HL-60 (cell line): ENCODE data around the gene SLC4A1.

Experiments
- DNase-seq, 2 experiments: peaks; one replicate each; pipeline ENCODE4 v3.0.0-alpha.2; 2010 to 2020; ENCODE audit warnings: low read depth in 1 of 2, low spot score in 1 of 2
- H3K27ac ChIP-seq: fragments of 250-450 bp; sonication (Bioruptor Pico); replicated peaks from 2 replicates; pipeline ENCODE4 v1.5.1; 2020; ENCODE audit warnings: mild to moderate bottlenecking, moderate library complexity
- H3K27me3 ChIP-seq: fragments of 250-450 bp; sonication (Bioruptor Pico); 2 replicates; pipeline ENCODE4 v1.5.1; 2021; ENCODE audit warnings: mild to moderate bottlenecking, moderate library complexity; ENCODE audit not compliant: insufficient read depth, poor library complexity, severe bottlenecking
- H3K4me3 ChIP-seq: replicated peaks from 2 replicates; pipeline ENCODE4 v1.5.1; 2011; ENCODE audit warnings: mild to moderate bottlenecking, control low read depth, low read length; ENCODE audit not compliant: insufficient read depth
- CTCF ChIP-seq: IDR thresholded peaks from one replicate; pipeline ENCODE4 v1.5.1; 2011; ENCODE audit warnings: low read length, control low read depth, inconsistent platforms; ENCODE audit not compliant: insufficient read depth
- GABPA ChIP-seq: IDR thresholded peaks from 2 replicates; pipeline ENCODE4 v1.6.1; 2012; ENCODE audit warnings: low read depth
- POLR2AphosphoS5 ChIP-seq: IDR thresholded peaks from 2 replicates; pipeline ENCODE4 v1.6.1; 2012; ENCODE audit warnings: low read depth
- SPI1 ChIP-seq: IDR thresholded peaks from 2 replicates; pipeline ENCODE4 v1.6.1; 2012; ENCODE audit warnings: low read depth, mild to moderate bottlenecking, borderline replicate concordance
- TF ChIP-seq, protein P1 (sequence below): IDR thresholded peaks from 2 replicates; pipeline ENCODE4 v1.6.1; 2012; ENCODE audit warnings: low read depth; ENCODE audit not compliant: insufficient replicate concordance

Gene SLC4A1

DNA sequence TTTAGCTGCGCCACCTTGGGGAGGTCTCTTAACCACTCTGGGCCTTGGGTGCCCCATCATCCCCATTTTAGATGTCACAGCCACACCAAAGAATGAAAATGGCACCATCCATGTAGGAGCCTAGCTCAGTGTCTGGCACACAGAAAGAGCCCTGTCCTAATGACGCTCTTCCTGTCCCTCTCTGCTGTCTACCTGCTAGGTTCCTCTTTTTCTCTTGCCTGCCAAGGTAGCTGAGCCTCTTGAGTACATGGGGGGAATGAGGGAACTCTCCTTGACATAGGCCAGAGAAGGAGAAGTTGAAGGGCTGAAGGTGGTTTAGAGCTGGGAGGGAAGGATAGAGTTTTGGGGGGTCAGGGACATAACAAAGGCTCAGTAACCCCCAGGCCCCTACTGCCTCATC, 42.3 kb upstream of the SLC4A1 start:
- no peak overlapping the region for H3K27ac ChIP-seq
- no peak overlapping the region for H3K4me3 ChIP-seq
- DNase-seq = peak in 1 of 2 experiments; percentile 43
- TF ChIP-seq CTCF = no peak
- no peak for TF ChIP-seq SPI1
- TF ChIP-seq GABPA = no peak
- TF ChIP-seq POLR2AphosphoS5 = no peak
- TF ChIP-seq, protein P1, sequence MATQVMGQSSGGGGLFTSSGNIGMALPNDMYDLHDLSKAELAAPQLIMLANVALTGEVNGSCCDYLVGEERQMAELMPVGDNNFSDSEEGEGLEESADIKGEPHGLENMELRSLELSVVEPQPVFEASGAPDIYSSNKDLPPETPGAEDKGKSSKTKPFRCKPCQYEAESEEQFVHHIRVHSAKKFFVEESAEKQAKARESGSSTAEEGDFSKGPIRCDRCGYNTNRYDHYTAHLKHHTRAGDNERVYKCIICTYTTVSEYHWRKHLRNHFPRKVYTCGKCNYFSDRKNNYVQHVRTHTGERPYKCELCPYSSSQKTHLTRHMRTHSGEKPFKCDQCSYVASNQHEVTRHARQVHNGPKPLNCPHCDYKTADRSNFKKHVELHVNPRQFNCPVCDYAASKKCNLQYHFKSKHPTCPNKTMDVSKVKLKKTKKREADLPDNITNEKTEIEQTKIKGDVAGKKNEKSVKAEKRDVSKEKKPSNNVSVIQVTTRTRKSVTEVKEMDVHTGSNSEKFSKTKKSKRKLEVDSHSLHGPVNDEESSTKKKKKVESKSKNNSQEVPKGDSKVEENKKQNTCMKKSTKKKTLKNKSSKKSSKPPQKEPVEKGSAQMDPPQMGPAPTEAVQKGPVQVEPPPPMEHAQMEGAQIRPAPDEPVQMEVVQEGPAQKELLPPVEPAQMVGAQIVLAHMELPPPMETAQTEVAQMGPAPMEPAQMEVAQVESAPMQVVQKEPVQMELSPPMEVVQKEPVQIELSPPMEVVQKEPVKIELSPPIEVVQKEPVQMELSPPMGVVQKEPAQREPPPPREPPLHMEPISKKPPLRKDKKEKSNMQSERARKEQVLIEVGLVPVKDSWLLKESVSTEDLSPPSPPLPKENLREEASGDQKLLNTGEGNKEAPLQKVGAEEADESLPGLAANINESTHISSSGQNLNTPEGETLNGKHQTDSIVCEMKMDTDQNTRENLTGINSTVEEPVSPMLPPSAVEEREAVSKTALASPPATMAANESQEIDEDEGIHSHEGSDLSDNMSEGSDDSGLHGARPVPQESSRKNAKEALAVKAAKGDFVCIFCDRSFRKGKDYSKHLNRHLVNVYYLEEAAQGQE = no peak
- peaks cover 18% of the 10 kb centered on the region for H3K27me3 ChIP-seq

DNA sequence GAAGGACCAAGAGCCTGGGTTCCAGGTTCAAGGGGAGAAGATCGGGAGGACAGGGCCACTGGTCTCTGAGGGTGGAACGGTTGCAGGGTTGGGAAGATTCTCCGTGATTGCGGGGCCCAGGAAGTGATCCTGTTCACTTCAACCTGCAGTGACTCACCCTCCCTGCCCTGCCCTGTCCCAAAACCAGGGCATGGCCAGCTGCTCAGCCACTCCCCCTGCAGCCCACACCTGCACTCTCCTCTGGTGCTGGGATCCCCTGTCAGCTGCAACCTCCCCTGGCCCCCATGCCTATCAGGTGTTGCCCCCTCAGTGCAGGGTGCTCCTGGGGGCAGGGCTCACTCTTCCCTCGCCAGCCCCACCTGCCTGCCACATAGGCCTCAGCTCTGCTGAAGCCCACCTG, 41.5 kb upstream of the SLC4A1 start:
- Histone ChIP-seq H3K27ac (no peak overlapping the region), H3K27me3 (peaks cover 12% of the 10 kb centered on the region), H3K4me3 (no peak overlapping the region)
- TF ChIP-seq GABPA (no peak), CTCF (no peak), POLR2AphosphoS5 (no peak)
- TF ChIP-seq, protein P1 = no peak
- no peak for DNase-seq

- no peak for DNase-seq
- TF ChIP-seq SPI1 (no peak), POLR2AphosphoS5 (no peak), CTCF (no peak), GABPA (no peak)
- TF ChIP-seq, protein P1 = no peak
- H3K27ac ChIP-seq = no peak overlapping the region
- H3K4me3 ChIP-seq = peak overlapping the region; percentile 12
- peaks cover 8% of the 10 kb centered on the region for H3K27me3 ChIP-seq
Observed at GRCh38 chr17:44308865-44309264, 40.9 kb upstream of the SLC4A1 start.
